Measurements from ENCODE around the gene USP32. TPM values are rescaled to one million over a fixed set of nuclear protein-coding genes. Genes with fewer than 3 reads are reported as not detected.

The USP32 gene
- total RNA-seq, 3 donors from 2014 or later (not counting 1 experiment from before 2014, with no cell fraction given) = 41.3 to 68.5 (median 41.7) TPM

DNA sequence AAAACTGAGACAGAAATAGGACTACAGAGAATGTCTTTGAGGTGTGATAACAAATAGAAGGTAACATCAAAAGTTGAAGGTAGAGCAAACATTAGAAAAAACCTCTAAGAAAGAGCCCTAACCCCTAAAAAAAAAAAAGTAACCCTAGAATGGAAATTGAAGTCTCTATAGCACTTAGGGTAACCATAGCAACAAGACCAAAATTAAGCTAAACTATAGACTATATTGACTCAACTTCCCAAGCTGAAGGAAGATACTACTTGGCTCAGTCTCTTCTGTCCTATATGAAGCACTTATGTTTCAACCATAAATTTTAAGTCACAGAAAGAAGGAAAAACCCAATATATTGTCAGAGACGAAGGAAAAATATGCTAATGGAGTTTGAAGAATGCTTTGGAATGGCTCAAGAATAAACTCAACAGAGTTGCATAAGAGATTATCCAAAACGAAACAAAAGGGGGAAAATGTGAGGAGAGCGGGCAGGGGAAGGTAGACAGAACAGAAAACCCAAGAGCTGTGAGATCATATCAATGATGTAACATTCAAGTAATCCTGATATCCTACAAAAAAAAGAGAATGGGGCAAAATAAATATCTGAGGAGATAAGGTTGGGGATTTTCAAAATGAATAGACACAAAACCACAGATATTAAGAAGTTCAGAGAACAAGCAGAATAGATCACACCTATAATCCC, 88.4 kb downstream of the USP32 start:
- Histone ChIP-seq H3K27me3 (ENCODE audit: control insufficient read depth, insufficient read depth, low read length) (no peaks in the 10 kb centered on the region), H3K36me3 (ENCODE audit: control insufficient read depth, insufficient read depth, low read length) (peaks cover 2% of the 10 kb centered on the region), H3K4me3 (ENCODE audit: low read length) (no peak overlapping the region), H3K9me3 (ENCODE audit: control insufficient read depth, insufficient read depth, low read length) (no peaks in the 10 kb centered on the region), H3K4me1 (ENCODE audit: control insufficient read depth, insufficient read depth, low read length) (peaks cover 3% of the 10 kb centered on the region), H3K27ac (ENCODE audit: low read length) (no peak overlapping the region)
- ATAC-seq (no peak), DNase-seq (no peak)
- H3K4me1 Mint-ChIP-seq = peaks cover 27 to 32% of the 10 kb centered on the region in 2 donors
- 98% methylated on average over 3 of the region's 3 CpGs for WGBS (ENCODE audit: insufficient coverage)
- H3K36me3 Mint-ChIP-seq = no peaks in the 10 kb centered on the region
- no peak for TF ChIP-seq CTCF (IDR thresholded peaks at IDR 0.05)
- intact Hi-C loops (cut with micrococcal nuclease) = no loop called here
- H3K27me3 Mint-ChIP-seq (ENCODE audit: low read depth in 2 of 2) = no peaks in the 10 kb centered on the region
- no peak overlapping the region for H3K27ac Mint-ChIP-seq
- no peak overlapping the region for H3K4me3 Mint-ChIP-seq
- no peaks in the 10 kb centered on the region for H3K9me3 Mint-ChIP-seq

GRCh38 chr17:60301649-60302048, 90.3 kb downstream of the USP32 start:
- intact Hi-C loops (cut with micrococcal nuclease) = no loop called here
- peaks cover 2% of the 10 kb centered on the region for H3K36me3 ChIP-seq (ENCODE audit: control insufficient read depth, insufficient read depth, low read length)
- no peaks in the 10 kb centered on the region for H3K9me3 ChIP-seq (ENCODE audit: control insufficient read depth, insufficient read depth, low read length)
- no peak for TF ChIP-seq CTCF (IDR thresholded peaks at IDR 0.05)
- H3K36me3 Mint-ChIP-seq = no peaks in the 10 kb centered on the region
- no peak overlapping the region for H3K27ac Mint-ChIP-seq
- H3K4me1 Mint-ChIP-seq = peaks cover 20 to 27% of the 10 kb centered on the region in 2 donors
- no peak for ATAC-seq
- H3K9me3 Mint-ChIP-seq = no peaks in the 10 kb centered on the region
- H3K27me3 ChIP-seq (ENCODE audit: control insufficient read depth, insufficient read depth, low read length) = no peaks in the 10 kb centered on the region
- DNase-seq = no peak
- H3K27ac ChIP-seq (ENCODE audit: low read length) = no peak overlapping the region
- H3K4me3 ChIP-seq (ENCODE audit: low read length) = no peak overlapping the region
- no CpG with 5 or more reads among the region's 1 CpG for WGBS (ENCODE audit: insufficient coverage)
- no peaks in the 10 kb centered on the region for H3K27me3 Mint-ChIP-seq (ENCODE audit: low read depth in 2 of 2)
- peaks cover 3% of the 10 kb centered on the region for H3K4me1 ChIP-seq (ENCODE audit: control insufficient read depth, insufficient read depth, low read length)
- no peak overlapping the region for H3K4me3 Mint-ChIP-seq

DNA sequence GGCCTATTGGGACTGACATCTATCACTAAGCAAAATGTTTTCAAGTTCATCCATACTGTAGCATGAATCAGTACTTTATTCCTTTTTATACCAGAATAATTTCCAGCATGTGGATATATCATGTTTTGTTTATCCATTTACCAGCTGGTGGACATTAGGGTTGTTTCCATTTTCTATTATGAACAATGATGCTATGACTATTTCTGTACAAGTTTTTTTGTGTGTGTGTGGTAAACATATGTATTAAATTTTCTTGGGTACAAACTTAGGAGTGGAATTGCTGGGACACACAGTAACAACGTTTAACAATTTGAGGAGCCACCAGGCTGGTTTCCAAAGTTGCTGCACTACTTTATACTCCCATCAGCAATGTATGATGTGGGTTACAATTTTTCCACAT, 91.0 kb downstream of the USP32 start:
- Histone ChIP-seq H3K36me3 (ENCODE audit: control insufficient read depth, insufficient read depth, low read length) (peaks cover 2% of the 10 kb centered on the region), H3K4me1 (ENCODE audit: control insufficient read depth, insufficient read depth, low read length) (peaks cover 3% of the 10 kb centered on the region), H3K4me3 (ENCODE audit: low read length) (no peak overlapping the region), H3K27me3 (ENCODE audit: control insufficient read depth, insufficient read depth, low read length) (no peaks in the 10 kb centered on the region), H3K27ac (ENCODE audit: low read length) (no peak overlapping the region), H3K9me3 (ENCODE audit: control insufficient read depth, insufficient read depth, low read length) (no peaks in the 10 kb centered on the region)
- Mint-ChIP-seq H3K4me3 (no peak overlapping the region), H3K9me3 (no peaks in the 10 kb centered on the region), H3K27me3 (ENCODE audit: low read depth in 2 of 2) (no peaks in the 10 kb centered on the region), H3K36me3 (no peaks in the 10 kb centered on the region), H3K27ac (no peak overlapping the region), H3K4me1 (peaks cover 20 to 27% of the 10 kb centered on the region in 2 donors)
- TF ChIP-seq CTCF (IDR thresholded peaks at IDR 0.05) = no peak
- 80% methylated on average over 1 of the region's 1 CpG for WGBS (ENCODE audit: insufficient coverage)
- intact Hi-C loops (cut with micrococcal nuclease) = no loop called here
- ATAC-seq = no peak
- no peak for DNase-seq

GRCh38 chr17:60300011-60300410, 91.9 kb downstream of the USP32 start:
- no peak overlapping the region for H3K4me3 ChIP-seq (ENCODE audit: low read length)
- Mint-ChIP-seq H3K36me3 (no peaks in the 10 kb centered on the region), H3K27ac (no peak overlapping the region), H3K27me3 (ENCODE audit: low read depth in 2 of 2) (no peaks in the 10 kb centered on the region), H3K4me3 (no peak overlapping the region), H3K4me1 (peaks cover 17 to 19% of the 10 kb centered on the region in 2 donors), H3K9me3 (no peaks in the 10 kb centered on the region)
- TF ChIP-seq CTCF (IDR thresholded peaks at IDR 0.05) = no peak
- ATAC-seq = no peak
- H3K36me3 ChIP-seq (ENCODE audit: control insufficient read depth, insufficient read depth, low read length) = peaks cover 2% of the 10 kb centered on the region
- no CpG with 5 or more reads among the region's 2 CpGs for WGBS (ENCODE audit: insufficient coverage)
- H3K27me3 ChIP-seq (ENCODE audit: control insufficient read depth, insufficient read depth, low read length) = no peaks in the 10 kb centered on the region
- H3K9me3 ChIP-seq (ENCODE audit: control insufficient read depth, insufficient read depth, low read length) = no peaks in the 10 kb centered on the region
- peaks cover under 1% of the 10 kb centered on the region for H3K4me1 ChIP-seq (ENCODE audit: control insufficient read depth, insufficient read depth, low read length)
- DNase-seq = no peak
- intact Hi-C loops (cut with micrococcal nuclease) = no loop called here
- no peak overlapping the region for H3K27ac ChIP-seq (ENCODE audit: low read length)
